Neuronal stem cell (in vitro differentiated cells): Measurements from ENCODE around the gene ENAH.

Source experiments
- DNase-seq: peaks from one replicate; pipeline ENCODE4 v3.0.0-alpha.2; 2013; ENCODE audit warnings: low spot score
- H2AFZ ChIP-seq: one replicate; pipeline ENCODE4 v1.6.1; 2013; ENCODE audit warnings: mild to moderate bottlenecking, low read length, inconsistent platforms
- H2AK5ac ChIP-seq: 2 replicates; pipeline ENCODE4 v1.6.1; 2013; ENCODE audit warnings: low read depth, mild to moderate bottlenecking, inconsistent platforms, low read length, moderate library complexity, mixed read lengths
- H2BK120ac ChIP-seq: 2 replicates; pipeline ENCODE4 v1.6.1; 2013; ENCODE audit warnings: low read depth, mild to moderate bottlenecking, inconsistent platforms, low read length, moderate library complexity, mixed read lengths
- H2BK12ac ChIP-seq: one replicate; pipeline ENCODE4 v1.6.1; 2013; ENCODE audit warnings: low read length, inconsistent platforms
- H2BK15ac ChIP-seq: 2 replicates; pipeline ENCODE4 v1.6.1; 2013; ENCODE audit warnings: mild to moderate bottlenecking, low read length, inconsistent platforms, mixed read lengths
- H2BK5ac ChIP-seq: one replicate; pipeline ENCODE4 v1.6.1; 2013; ENCODE audit warnings: inconsistent platforms, mild to moderate bottlenecking, low read length, moderate library complexity
- H3K14ac ChIP-seq: one replicate; pipeline ENCODE4 v1.6.1; 2013; ENCODE audit warnings: low read length, inconsistent platforms
- H3K18ac ChIP-seq: 2 replicates; pipeline ENCODE4 v1.6.1; 2013; ENCODE audit warnings: low read length, inconsistent platforms
- H3K23ac ChIP-seq: 2 replicates; pipeline ENCODE4 v1.6.1; 2013; ENCODE audit warnings: low read depth, mild to moderate bottlenecking, mixed read lengths, low read length, inconsistent platforms; ENCODE audit not compliant: poor library complexity
- H3K27ac ChIP-seq: replicated peaks from 3 replicates; pipeline ENCODE4 v1.5.1; 2013; ENCODE audit warnings: low read length, inconsistent platforms
- H3K27me3 ChIP-seq, 3 experiments: 2 replicates each; pipeline ENCODE4 v1.6.1; 2013; ENCODE audit warnings: low read length in 3 of 3, mild to moderate bottlenecking in 2 of 3, inconsistent platforms in 1 of 3, low read depth in 1 of 3, mixed read lengths in 1 of 3, moderate library complexity in 1 of 3; ENCODE audit not compliant: control insufficient read depth in 3 of 3, insufficient read depth in 3 of 3
- H3K36me3 ChIP-seq, 2 donors: replicated peaks in 1 of 2; 2 replicates each; pipeline ENCODE4 v1.6.1; 2013; ENCODE audit warnings: low read length in 2 of 2; ENCODE audit not compliant: control insufficient read depth in 2 of 2, insufficient read depth in 2 of 2
- H3K4ac ChIP-seq: 2 replicates; pipeline ENCODE4 v1.6.1; 2013; ENCODE audit warnings: inconsistent platforms, mild to moderate bottlenecking, low read length, moderate library complexity
- H3K4me1 ChIP-seq, 2 donors: 1 replicate in 1 of 2; 2 replicates in 1 of 2; pipeline ENCODE4 v1.6.1; 2013; ENCODE audit warnings: low read length in 2 of 2, low read depth in 1 of 2; ENCODE audit not compliant: control insufficient read depth in 2 of 2, insufficient read depth in 1 of 2
- H3K4me2 ChIP-seq: one replicate; pipeline ENCODE4 v1.6.1; 2013; ENCODE audit warnings: mild to moderate bottlenecking, low read length, inconsistent platforms; ENCODE audit not compliant: insufficient read depth, poor library complexity, severe bottlenecking
- H3K4me3 ChIP-seq, 2 donors: 2 replicates each; pipeline ENCODE4 v1.5.1; 2013; ENCODE audit warnings: low read length in 2 of 2, mild to moderate bottlenecking in 2 of 2, inconsistent platforms in 1 of 2, moderate library complexity in 1 of 2
- H3K79me1 ChIP-seq: one replicate; pipeline ENCODE4 v1.6.1; 2013; ENCODE audit warnings: low read depth, mild to moderate bottlenecking, inconsistent platforms, low read length, moderate library complexity
- H3K9ac ChIP-seq: one replicate; pipeline ENCODE4 v1.6.1; 2013; ENCODE audit warnings: mild to moderate bottlenecking, low read depth, low read length, inconsistent platforms; ENCODE audit not compliant: poor library complexity
- H3K9me3 ChIP-seq, 2 donors: replicated peaks in 1 of 2; 2 replicates each; pipeline versions ENCODE3 to v1.6.1; 2013; ENCODE audit warnings: low read length in 2 of 2, mild to moderate bottlenecking in 2 of 2, inconsistent platforms in 1 of 2, low read depth in 1 of 2, mixed read lengths in 1 of 2, moderate library complexity in 1 of 2; ENCODE audit not compliant: control insufficient read depth in 2 of 2, insufficient read depth in 1 of 2
- H4K8ac ChIP-seq: one replicate; pipeline ENCODE4 v1.6.1; 2013; ENCODE audit warnings: low read depth, mild to moderate bottlenecking, inconsistent platforms, low read length, moderate library complexity
- H4K91ac ChIP-seq: one replicate; pipeline ENCODE4 v1.6.1; 2013; ENCODE audit warnings: low read length, low read depth, mild to moderate bottlenecking, inconsistent platforms; ENCODE audit not compliant: poor library complexity
- WGBS, 2 donors: extraction: QIAGEN DNeasy Blood & Tissue Kit; methylation state at CpG; one replicate each; pipeline ENCODE4 v1.1.7; 2013; ENCODE audit warnings: missing lambda C conversion rate in 2 of 2, mixed read lengths in 1 of 2; ENCODE audit not compliant: insufficient read length in 2 of 2, insufficient replicate concordance in 1 of 2; ENCODE audit errors: extremely low coverage in 2 of 2; 5-methylcytosine and 5-hydroxymethylcytosine counted together

Gene ENAH

DNA sequence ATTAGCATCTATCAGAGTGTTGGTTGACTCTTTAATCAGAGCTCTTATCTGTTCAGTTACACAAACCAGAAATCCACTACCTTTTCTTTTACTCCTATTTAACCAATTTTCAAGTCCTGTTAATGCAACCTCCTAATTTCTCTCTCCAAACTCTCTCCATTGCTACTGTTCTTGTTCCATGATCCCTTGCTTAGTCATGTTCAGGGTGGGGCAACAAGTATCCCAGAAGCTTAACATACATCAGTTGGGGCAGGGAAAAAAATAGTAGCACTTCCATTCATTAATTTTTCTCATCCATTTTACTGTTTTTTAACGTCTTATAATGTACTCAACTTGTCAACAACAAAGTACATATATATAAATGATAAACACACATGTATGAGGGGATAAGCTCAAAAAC is 113.9 kb downstream of the ENAH start:
- no peak overlapping the region for H3K27ac ChIP-seq
- H3K9ac ChIP-seq, result no peak overlapping the region

GRCh38 chr1:225537554-225538251 is 115.2 kb downstream of the ENAH start:
- Histone ChIP-seq H3K4me2 (no peak overlapping the region), H3K79me1 (no peaks in the 10 kb centered on the region), H2BK15ac (no peak overlapping the region), H3K14ac (no peak overlapping the region), H2AK5ac (no peak overlapping the region), H4K8ac (no peak overlapping the region), H2AFZ (no peak overlapping the region), H3K4ac (no peak overlapping the region), H3K27me3 (no peaks in the 10 kb centered on the region), H3K9ac (no peak overlapping the region), H4K91ac (no peak overlapping the region), H2BK12ac (no peak overlapping the region), H3K23ac (no peak overlapping the region), H3K4me1 (peaks cover 8 to 13% of the 10 kb centered on the region in 2 donors), H3K4me3 (no peak overlapping the region), H2BK120ac (no peak overlapping the region), H3K18ac (no peak overlapping the region), H3K36me3 (no peaks in the 10 kb centered on the region), H3K27ac (no peak overlapping the region), H3K9me3 (no peaks in the 10 kb centered on the region), H2BK5ac (no peak overlapping the region)
- DNase-seq, result no peak
- no CpG with 5 or more reads among the region's 10 CpGs for WGBS, 2 donors

More for the DNA sequence above, 113.9 kb downstream of the ENAH start:
- no peak overlapping the region for H2AFZ ChIP-seq
- H3K4me3 ChIP-seq, result no peak overlapping the region
- no peaks in the 10 kb centered on the region for H3K27me3 ChIP-seq
- H3K4ac ChIP-seq, result no peak overlapping the region
- H2BK15ac ChIP-seq, result no peak overlapping the region
- 100% methylated on average over 1 of the region's 1 CpG; no CpG with 5 or more reads in 1 of the 2 donors for WGBS, 2 donors
- H3K4me1 ChIP-seq, result peaks cover 3 to 4% of the 10 kb centered on the region in 2 donors
- no peak overlapping the region for H2BK120ac ChIP-seq
- no peak overlapping the region for H3K14ac ChIP-seq
- H4K8ac ChIP-seq, result no peak overlapping the region
- H3K9me3 ChIP-seq, result no peaks in the 10 kb centered on the region
- no peak overlapping the region for H3K23ac ChIP-seq
- no peak overlapping the region for H4K91ac ChIP-seq
- H2AK5ac ChIP-seq, result no peak overlapping the region
- DNase-seq, result no peak
- no peak overlapping the region for H3K4me2 ChIP-seq
- H3K36me3 ChIP-seq, result peaks cover 0 to 11% of the 10 kb centered on the region in 2 donors
- no peaks in the 10 kb centered on the region for H3K79me1 ChIP-seq
- H3K18ac ChIP-seq, result no peak overlapping the region
- H2BK5ac ChIP-seq, result no peak overlapping the region
- H2BK12ac ChIP-seq, result no peak overlapping the region

DNA sequence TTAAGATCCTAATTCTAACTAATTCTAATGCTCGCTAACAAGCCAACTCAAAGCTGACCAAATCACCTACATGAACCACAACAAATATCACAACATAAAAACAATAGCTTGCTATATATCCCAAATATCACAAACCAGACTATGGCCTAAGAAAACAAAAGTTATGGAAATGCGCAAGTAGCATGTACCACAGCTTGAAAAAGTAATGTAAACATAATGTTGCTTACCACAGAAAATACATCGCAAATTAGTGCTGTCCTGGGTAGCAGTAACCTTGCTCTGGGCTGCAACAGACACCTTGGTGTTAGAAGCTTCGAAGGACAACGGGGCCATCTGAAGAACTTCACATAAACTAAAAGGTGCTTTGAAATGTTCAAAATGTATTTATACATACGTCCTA is 117.6 kb downstream of the ENAH start:
- H3K36me3 ChIP-seq, result peaks cover 0 to 11% of the 10 kb centered on the region in 2 donors
- no peak overlapping the region for H3K27ac ChIP-seq
- no peak overlapping the region for H4K91ac ChIP-seq
- no peak overlapping the region for H4K8ac ChIP-seq
- no peaks in the 10 kb centered on the region for H3K79me1 ChIP-seq
- no peak overlapping the region for H3K4me2 ChIP-seq
- no peak overlapping the region for H2BK5ac ChIP-seq
- H3K9ac ChIP-seq, result no peak overlapping the region
- DNase-seq, result no peak
- H2BK120ac ChIP-seq, result no peak overlapping the region
- H2AK5ac ChIP-seq, result no peak overlapping the region
- H3K4me3 ChIP-seq, result no peak overlapping the region
- H3K27me3 ChIP-seq, result no peaks in the 10 kb centered on the region
- H3K18ac ChIP-seq, result no peak overlapping the region
- WGBS, 2 donors, result no CpG with 5 or more reads among the region's 6 CpGs
- peaks cover 6 to 10% of the 10 kb centered on the region in 2 donors for H3K4me1 ChIP-seq
- no peak overlapping the region for H2AFZ ChIP-seq
- H3K23ac ChIP-seq, result no peak overlapping the region
- no peaks in the 10 kb centered on the region for H3K9me3 ChIP-seq
- H2BK15ac ChIP-seq, result no peak overlapping the region
- H3K14ac ChIP-seq, result no peak overlapping the region
- no peak overlapping the region for H2BK12ac ChIP-seq
- H3K4ac ChIP-seq, result no peak overlapping the region

- H2BK120ac ChIP-seq, result no peak overlapping the region
- H4K91ac ChIP-seq, result no peak overlapping the region
- H3K9me3 ChIP-seq, result no peaks in the 10 kb centered on the region
- H2AFZ ChIP-seq, result no peak overlapping the region
- no peak overlapping the region for H4K8ac ChIP-seq
- H3K36me3 ChIP-seq, result peaks cover 1 to 16% of the 10 kb centered on the region in 2 donors
- H2BK12ac ChIP-seq, result no peak overlapping the region
- H3K4me3 ChIP-seq, result no peak overlapping the region
- H3K18ac ChIP-seq, result no peak overlapping the region
- no peak for DNase-seq
- no peak overlapping the region for H3K4me2 ChIP-seq
- H3K9ac ChIP-seq, result no peak overlapping the region
- no peaks in the 10 kb centered on the region for H3K79me1 ChIP-seq
- H2BK15ac ChIP-seq, result no peak overlapping the region
- no peak overlapping the region for H3K27ac ChIP-seq
- no CpG with 5 or more reads among the region's 2 CpGs for WGBS, 2 donors
- H3K4ac ChIP-seq, result no peak overlapping the region
- no peaks in the 10 kb centered on the region for H3K27me3 ChIP-seq
- no peak overlapping the region for H2BK5ac ChIP-seq
- no peak overlapping the region for H3K14ac ChIP-seq
- H2AK5ac ChIP-seq, result no peak overlapping the region
- H3K4me1 ChIP-seq, result peaks cover 6 to 10% of the 10 kb centered on the region in 2 donors
- no peak overlapping the region for H3K23ac ChIP-seq
Observed at GRCh38 chr1:225534772-225535171, 118.2 kb downstream of the ENAH start.
